Transverse colon (tissue), 4 donors: ENCODE measurements around the gene EML4.

Experiments
- CTCF ChIP-seq, 5 experiments: fragments of 200-600 bp in 3 of 5; fragments of 450-650 bp in 2 of 5; sonication (generic) in 3 of 5; IDR thresholded peaks; 1 replicate in 2 of 5; 2 replicates in 3 of 5; pipeline ENCODE4 v1.5.1; 2016 to 2017; ENCODE audit warnings: antibody characterized with exemption in 5 of 5, inconsistent platforms in 3 of 5, mild to moderate bottlenecking in 2 of 5, moderate library complexity in 1 of 5
- EP300 ChIP-seq: sonication (generic); formaldehyde crosslinking; IDR thresholded peaks from one replicate; pipeline ENCODE4 v1.6.1; 2017; ENCODE audit warnings: antibody characterized with exemption, low read depth
- POLR2A ChIP-seq: fragments of 450-650 bp; IDR thresholded peaks from one replicate; pipeline ENCODE4 v1.6.1; 2016; ENCODE audit warnings: antibody characterized with exemption, mild to moderate bottlenecking, moderate library complexity
- POLR2AphosphoS5 ChIP-seq, 3 donors: sonication (generic); formaldehyde crosslinking; IDR thresholded peaks; one replicate each; pipeline ENCODE4 v1.6.1; 2016; ENCODE audit warnings: antibody characterized with exemption in 3 of 3

- TF ChIP-seq CTCF (IDR thresholded peaks at IDR 0.05) (no peak), POLR2AphosphoS5 (IDR thresholded peaks at IDR 0.05) (no peak), POLR2A (no peak), EP300 (no peak)
Observed at GRCh38 chr2:42228101-42228500, 58.9 kb downstream of the EML4 start.
